GM10266 (cell line): ENCODE measurements around the gene BACH2.

ENCODE experiments used
- DNase-seq: peaks from one replicate; pipeline ENCODE4 v3.0.0; 2012; ENCODE audit errors: extremely low spot score
- TF ChIP-seq, protein P1 (sequence below): IDR thresholded peaks from 2 replicates; pipeline ENCODE4 v1.5.1; 2012; ENCODE audit warnings: mild to moderate bottlenecking, low read depth; ENCODE audit not compliant: control insufficient read depth, insufficient read depth; ENCODE audit errors: missing control alignments

Gene BACH2

DNA sequence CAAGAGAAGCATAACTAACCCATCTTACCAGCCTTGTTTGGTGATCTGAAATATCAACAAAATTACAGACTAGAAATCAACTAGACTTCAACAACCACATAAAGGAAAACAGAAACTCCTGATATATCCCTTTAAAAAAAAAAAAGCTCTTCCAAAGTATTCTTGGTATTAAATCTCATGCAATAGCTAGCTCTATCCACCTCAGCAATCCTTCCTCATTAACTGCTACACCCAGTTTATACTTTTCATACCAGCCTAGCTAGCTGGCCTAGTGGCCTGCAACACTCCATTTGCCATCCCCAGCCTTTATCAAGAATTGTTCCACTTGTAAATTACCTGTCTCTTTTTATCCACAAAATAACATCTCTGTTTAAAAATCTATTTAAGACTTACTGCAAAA is 69.0 kb downstream of the BACH2 start:
- no peak for DNase-seq
- TF ChIP-seq, protein P1, sequence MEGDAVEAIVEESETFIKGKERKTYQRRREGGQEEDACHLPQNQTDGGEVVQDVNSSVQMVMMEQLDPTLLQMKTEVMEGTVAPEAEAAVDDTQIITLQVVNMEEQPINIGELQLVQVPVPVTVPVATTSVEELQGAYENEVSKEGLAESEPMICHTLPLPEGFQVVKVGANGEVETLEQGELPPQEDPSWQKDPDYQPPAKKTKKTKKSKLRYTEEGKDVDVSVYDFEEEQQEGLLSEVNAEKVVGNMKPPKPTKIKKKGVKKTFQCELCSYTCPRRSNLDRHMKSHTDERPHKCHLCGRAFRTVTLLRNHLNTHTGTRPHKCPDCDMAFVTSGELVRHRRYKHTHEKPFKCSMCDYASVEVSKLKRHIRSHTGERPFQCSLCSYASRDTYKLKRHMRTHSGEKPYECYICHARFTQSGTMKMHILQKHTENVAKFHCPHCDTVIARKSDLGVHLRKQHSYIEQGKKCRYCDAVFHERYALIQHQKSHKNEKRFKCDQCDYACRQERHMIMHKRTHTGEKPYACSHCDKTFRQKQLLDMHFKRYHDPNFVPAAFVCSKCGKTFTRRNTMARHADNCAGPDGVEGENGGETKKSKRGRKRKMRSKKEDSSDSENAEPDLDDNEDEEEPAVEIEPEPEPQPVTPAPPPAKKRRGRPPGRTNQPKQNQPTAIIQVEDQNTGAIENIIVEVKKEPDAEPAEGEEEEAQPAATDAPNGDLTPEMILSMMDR: no peak

GRCh38 chr6:90227213-90227612 is 69.4 kb downstream of the BACH2 start:
- TF ChIP-seq, protein P1: no peak
- no peak for DNase-seq

GRCh38 chr6:90226257-90226656 is 70.4 kb downstream of the BACH2 start:
- DNase-seq: no peak
- TF ChIP-seq, protein P1: no peak

DNA sequence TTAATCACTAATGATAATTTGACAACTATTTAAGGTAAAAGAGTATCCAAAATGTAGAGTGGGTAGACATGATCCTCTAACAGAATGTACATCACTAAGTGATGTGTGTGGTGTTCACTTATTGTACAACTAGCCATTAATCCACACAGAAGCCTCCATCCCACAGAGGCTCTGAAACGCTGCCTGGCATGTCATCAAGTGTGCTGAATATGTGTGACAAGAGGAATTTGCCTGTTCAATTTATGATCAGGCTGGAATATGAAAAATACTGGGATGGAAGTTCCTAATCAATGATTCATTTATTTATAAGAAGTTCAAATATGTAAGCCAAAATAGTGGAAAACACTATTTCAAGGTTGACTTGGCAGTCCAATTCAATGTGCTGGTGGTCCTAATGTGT is 72.4 kb downstream of the BACH2 start:
- no peak for DNase-seq

DNA sequence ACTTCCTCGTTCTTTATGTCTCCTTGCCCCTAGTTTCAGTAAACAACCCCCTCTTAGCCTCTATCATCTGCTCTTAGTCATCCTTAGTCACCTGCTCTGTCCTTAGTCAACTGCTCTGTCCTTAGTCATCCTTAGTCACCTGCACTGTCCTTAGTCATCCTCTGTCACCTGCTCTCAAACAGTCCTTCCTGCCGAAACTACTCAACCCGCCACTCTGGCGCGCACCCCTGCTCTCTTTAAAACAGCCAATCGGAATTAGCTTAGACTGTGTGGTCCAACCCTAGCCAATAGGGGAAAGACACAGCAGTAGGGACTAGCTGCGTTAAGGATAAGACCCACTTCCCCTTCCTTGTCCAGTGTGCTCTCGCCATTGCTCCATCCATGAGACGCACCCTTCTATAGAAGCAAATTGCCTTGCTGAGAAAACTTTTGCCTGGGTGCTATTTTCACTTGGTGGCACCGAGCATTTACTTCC is 73.9 kb downstream of the BACH2 start:
- TF ChIP-seq, protein P1: no peak
- DNase-seq: no peak

More for the DNA sequence above, 72.4 kb downstream of the BACH2 start:
- TF ChIP-seq, protein P1: no peak

DNA sequence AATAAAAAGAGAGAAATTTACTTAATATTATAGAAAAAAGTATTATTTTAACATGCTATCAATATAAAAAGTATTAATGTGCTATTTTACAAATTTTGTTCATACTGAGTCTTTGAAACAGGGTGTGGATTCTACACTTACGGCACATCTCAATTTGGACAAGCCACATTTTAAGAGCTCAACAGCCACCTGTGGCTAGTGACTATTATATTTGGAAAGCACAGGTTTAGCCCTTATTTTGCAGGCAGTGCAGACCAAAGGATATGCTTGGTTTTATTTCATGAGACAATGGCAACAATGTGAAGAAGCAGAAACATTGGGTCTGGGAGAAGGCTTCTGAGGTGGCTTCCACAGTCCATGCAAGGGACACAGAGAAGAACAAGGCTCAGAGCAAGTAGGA is 74.6 kb downstream of the BACH2 start:
- TF ChIP-seq, protein P1: no peak
- DNase-seq: no peak

DNA sequence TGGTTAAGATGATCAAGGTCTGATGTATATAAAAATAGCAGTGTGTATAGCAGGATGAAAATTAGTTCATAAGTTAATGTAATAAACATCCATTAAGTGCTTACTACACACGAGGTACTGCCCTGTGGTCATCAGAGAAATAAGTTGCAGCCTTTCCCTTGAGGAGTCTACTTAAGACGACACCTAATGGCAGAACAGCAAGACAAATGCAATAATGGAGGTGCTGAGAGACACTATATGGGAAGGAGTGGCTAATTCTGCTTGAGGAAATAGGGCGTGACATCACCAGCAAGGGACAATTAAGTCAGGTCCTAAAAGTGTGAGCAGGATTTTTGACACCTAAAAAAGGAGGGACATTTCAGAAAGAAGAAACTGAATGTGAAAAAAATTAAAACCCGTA is 75.2 kb downstream of the BACH2 start:
- DNase-seq: no peak
- TF ChIP-seq, protein P1: no peak
